Measurements from ENCODE around the gene RNF220. TPM values are rescaled to one million over a fixed set of nuclear protein-coding genes. Genes with fewer than 3 reads are reported as not detected.

Gene RNF220
- total RNA-seq, 2 donors from 2014 or later = 121 to 125 TPM

DNA sequence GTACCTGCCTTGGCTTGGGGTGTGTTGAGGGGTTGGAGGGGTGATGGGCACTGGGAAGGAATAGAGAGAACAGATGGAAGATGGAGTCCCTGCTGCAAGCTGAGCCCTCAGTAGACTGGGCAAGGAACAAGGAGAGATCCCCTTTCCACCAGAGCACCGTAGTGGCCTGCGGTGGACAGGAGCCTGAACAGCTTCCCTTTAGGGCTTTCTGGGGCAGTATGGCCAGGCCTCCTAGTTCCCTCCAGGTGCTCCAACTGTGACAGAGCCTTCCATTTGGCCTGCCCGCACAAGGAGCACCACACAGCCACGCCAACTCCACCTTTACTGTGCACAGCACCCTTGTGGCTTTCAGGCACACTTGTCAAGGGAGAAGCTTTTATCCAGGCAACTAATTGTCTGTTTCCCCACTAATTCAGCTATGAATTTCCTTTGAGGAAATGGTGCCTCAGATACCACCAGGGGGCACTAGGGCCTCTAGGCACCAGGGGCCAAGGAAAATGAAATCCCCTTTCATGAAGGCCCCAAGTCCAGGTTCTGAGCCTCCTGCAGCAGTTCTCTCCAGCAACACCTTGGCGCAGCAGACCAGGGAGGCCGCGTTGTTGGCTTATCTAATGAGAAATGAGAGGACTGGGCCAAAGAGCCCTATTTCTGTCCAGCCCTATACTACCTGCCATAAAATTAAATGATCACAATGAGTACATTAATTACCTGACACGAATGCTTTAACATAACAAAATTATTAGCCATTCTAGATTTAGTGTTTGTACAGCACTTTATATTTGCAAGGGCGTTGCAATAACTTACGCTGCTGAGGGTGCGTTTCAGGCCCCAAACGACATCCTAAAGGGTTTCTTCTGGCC, 26.9 kb upstream of the RNF220 start:
- H3K36me3 ChIP-seq = no peaks in the 10 kb centered on the region
- no peak overlapping the region for H3K4me3 ChIP-seq
- no peak for DNase-seq (ENCODE audit: low spot score)
- no peaks in the 10 kb centered on the region for H3K4me1 ChIP-seq (ENCODE audit: control insufficient read depth in 1 of 2, low read depth in 2 of 2)
- TF ChIP-seq, protein P1, sequence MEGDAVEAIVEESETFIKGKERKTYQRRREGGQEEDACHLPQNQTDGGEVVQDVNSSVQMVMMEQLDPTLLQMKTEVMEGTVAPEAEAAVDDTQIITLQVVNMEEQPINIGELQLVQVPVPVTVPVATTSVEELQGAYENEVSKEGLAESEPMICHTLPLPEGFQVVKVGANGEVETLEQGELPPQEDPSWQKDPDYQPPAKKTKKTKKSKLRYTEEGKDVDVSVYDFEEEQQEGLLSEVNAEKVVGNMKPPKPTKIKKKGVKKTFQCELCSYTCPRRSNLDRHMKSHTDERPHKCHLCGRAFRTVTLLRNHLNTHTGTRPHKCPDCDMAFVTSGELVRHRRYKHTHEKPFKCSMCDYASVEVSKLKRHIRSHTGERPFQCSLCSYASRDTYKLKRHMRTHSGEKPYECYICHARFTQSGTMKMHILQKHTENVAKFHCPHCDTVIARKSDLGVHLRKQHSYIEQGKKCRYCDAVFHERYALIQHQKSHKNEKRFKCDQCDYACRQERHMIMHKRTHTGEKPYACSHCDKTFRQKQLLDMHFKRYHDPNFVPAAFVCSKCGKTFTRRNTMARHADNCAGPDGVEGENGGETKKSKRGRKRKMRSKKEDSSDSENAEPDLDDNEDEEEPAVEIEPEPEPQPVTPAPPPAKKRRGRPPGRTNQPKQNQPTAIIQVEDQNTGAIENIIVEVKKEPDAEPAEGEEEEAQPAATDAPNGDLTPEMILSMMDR (IDR thresholded peaks at IDR 0.05) = peak; percentile 51
- no peak for ATAC-seq (ENCODE audit: insufficient number of reproducible peaks, low FRiP score, low read depth)
- no peaks in the 10 kb centered on the region for H3K9me3 ChIP-seq
- H3K27me3 ChIP-seq (replicated peaks; ENCODE audit: insufficient read depth) = no peaks in the 10 kb centered on the region
- no peak overlapping the region for H3K27ac ChIP-seq

DNA sequence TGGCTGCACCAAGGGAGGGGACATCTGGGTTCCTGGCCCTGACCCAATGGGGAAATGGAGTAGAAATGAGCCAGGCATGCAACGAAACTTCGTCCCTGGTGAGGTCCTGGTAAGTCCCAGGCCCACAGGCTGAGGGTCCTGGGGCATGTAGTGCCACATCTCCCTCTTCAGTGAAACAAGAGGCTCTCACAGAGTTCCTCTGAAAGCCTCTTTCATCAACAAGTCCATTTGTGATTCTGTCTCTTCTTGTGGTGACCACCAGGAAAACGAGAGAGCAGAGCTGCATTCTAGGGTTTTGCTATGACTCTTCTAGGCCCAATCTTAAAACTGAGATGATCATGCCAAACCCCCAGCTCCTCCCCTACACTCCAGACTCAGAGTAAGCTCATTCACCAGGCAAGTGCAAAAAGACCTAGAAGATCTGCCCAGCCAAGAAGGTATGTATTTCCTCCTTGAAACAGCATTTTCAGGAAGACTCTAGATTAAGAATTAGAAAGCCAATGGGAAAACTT, 24.3 kb upstream of the RNF220 start:
- DNase-seq (ENCODE audit: low spot score) = no peak
- Histone ChIP-seq H3K27me3 (replicated peaks; ENCODE audit: insufficient read depth) (no peaks in the 10 kb centered on the region), H3K9me3 (no peaks in the 10 kb centered on the region), H3K4me3 (no peak overlapping the region), H3K4me1 (ENCODE audit: control insufficient read depth in 1 of 2, low read depth in 2 of 2) (no peaks in the 10 kb centered on the region), H3K36me3 (no peaks in the 10 kb centered on the region), H3K27ac (no peak overlapping the region)
- TF ChIP-seq, protein P1 (IDR thresholded peaks at IDR 0.05) = no peak
- ATAC-seq (ENCODE audit: insufficient number of reproducible peaks, low FRiP score, low read depth) = no peak

DNA sequence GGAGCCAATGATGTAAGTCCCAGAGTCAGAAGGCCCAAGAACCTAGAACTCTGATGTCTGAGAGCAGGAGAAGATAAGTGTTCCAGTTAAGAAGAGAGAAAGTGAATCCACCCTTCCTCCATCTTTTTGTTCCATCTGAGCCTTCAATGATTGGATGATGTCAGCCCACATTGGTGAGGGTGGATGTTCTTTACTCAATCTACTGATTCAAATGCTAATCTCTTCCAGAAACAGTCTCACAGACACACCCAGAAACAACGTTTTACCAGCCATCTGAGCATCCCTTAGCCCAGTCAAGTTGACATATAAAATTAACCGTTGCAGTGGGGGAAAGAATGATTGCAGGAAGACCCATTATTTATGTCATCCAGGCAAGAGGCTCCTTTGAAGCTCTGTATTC, 16.5 kb upstream of the RNF220 start:
- no peak overlapping the region for H3K27ac ChIP-seq
- no peaks in the 10 kb centered on the region for H3K4me1 ChIP-seq (ENCODE audit: control insufficient read depth in 1 of 2, low read depth in 2 of 2)
- H3K27me3 ChIP-seq (replicated peaks; ENCODE audit: insufficient read depth) = no peaks in the 10 kb centered on the region
- no peak for DNase-seq (ENCODE audit: low spot score)
- TF ChIP-seq, protein P1 (IDR thresholded peaks at IDR 0.05) = no peak
- ATAC-seq (ENCODE audit: insufficient number of reproducible peaks, low FRiP score, low read depth) = no peak
- no peaks in the 10 kb centered on the region for H3K9me3 ChIP-seq
- no peaks in the 10 kb centered on the region for H3K36me3 ChIP-seq
- no peak overlapping the region for H3K4me3 ChIP-seq

DNA sequence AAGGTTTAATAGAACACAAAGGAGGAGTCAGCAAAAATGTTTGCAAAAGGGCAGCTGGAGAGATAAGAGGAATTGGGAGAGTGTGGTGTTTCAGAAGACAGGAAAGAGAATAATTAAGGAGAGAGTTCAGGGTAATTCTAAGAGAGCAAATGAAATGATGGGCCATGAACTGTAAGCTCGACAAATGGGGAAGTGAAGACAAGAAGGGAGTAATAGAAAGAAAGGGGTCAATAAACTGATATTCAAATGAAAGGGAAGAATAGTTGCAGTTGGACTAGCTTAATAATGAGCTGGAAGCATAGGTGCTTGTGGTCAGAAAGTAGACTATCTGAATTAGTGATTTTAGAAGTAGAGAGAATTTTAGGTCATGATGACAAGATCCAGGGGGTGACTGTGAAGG, 15.6 kb upstream of the RNF220 start:
- Histone ChIP-seq H3K4me1 (ENCODE audit: control insufficient read depth in 1 of 2, low read depth in 2 of 2) (no peaks in the 10 kb centered on the region), H3K27me3 (replicated peaks; ENCODE audit: insufficient read depth) (no peaks in the 10 kb centered on the region), H3K4me3 (no peak overlapping the region), H3K27ac (no peak overlapping the region), H3K9me3 (no peaks in the 10 kb centered on the region), H3K36me3 (no peaks in the 10 kb centered on the region)
- DNase-seq (ENCODE audit: low spot score) (no peak), ATAC-seq (ENCODE audit: insufficient number of reproducible peaks, low FRiP score, low read depth) (no peak)
- TF ChIP-seq, protein P1 (IDR thresholded peaks at IDR 0.05) = no peak

DNA sequence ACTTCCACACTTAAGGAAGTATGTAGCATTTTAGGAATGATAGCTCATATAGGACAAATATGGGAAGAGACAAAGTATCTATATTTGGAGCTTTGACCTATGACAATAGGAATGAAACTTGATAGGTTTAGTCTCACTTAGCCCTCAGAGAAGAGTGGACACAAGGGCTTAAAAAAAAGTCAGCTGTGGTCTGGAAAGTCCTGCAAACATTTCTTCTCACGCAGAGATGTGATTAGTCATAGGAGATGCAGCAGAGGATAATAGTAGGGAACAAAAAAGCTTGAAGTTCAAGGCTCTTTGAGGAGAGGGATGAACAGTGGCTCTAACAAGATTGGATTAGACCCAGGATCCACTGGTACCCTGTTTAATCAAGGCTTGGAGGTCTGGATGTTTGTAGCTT, 14.8 kb upstream of the RNF220 start:
- Histone ChIP-seq H3K36me3 (no peaks in the 10 kb centered on the region), H3K4me3 (no peak overlapping the region), H3K27ac (no peak overlapping the region), H3K9me3 (no peaks in the 10 kb centered on the region), H3K27me3 (replicated peaks; ENCODE audit: insufficient read depth) (no peaks in the 10 kb centered on the region), H3K4me1 (ENCODE audit: control insufficient read depth in 1 of 2, low read depth in 2 of 2) (no peaks in the 10 kb centered on the region)
- TF ChIP-seq, protein P1 (IDR thresholded peaks at IDR 0.05) = no peak
- ATAC-seq (ENCODE audit: insufficient number of reproducible peaks, low FRiP score, low read depth) (no peak), DNase-seq (ENCODE audit: low spot score) (no peak)

All from thoracic aorta (tissue), 2 donors.